Neural cell (in vitro differentiated cells): ENCODE results near the gene KRT28.

Experiments used
- EZH2 ChIP-seq: fragments of 200-600, 300-800 bp; shearing (Covaris generic), sonication (generic); IDR thresholded peaks from 2 replicates; pipeline ENCODE4 v1.6.1; 2014; ENCODE audit warnings: antibody characterized with exemption, low read length, borderline replicate concordance, mild to moderate bottlenecking; ENCODE audit not compliant: insufficient read depth, poor library complexity, severe bottlenecking
- MXI1 ChIP-seq: fragments of 450-650 bp; conservative IDR thresholded peaks from 2 replicates; pipeline ENCODE4 v1.6.1; 2014; ENCODE audit warnings: antibody characterized with exemption, mild to moderate bottlenecking; ENCODE audit not compliant: poor library complexity, severe bottlenecking
- TAF1 ChIP-seq: IDR thresholded peaks from 2 replicates; pipeline ENCODE4 v1.6.1; 2012; ENCODE audit warnings: low read depth
- TF ChIP-seq, protein P1 (sequence below): fragments of 450-650 bp; IDR thresholded peaks from 2 replicates; pipeline ENCODE4 v1.5.1; 2014; ENCODE audit warnings: antibody characterized with exemption, mild to moderate bottlenecking, moderate library complexity; ENCODE audit not compliant: poor library complexity, severe bottlenecking

DNA sequence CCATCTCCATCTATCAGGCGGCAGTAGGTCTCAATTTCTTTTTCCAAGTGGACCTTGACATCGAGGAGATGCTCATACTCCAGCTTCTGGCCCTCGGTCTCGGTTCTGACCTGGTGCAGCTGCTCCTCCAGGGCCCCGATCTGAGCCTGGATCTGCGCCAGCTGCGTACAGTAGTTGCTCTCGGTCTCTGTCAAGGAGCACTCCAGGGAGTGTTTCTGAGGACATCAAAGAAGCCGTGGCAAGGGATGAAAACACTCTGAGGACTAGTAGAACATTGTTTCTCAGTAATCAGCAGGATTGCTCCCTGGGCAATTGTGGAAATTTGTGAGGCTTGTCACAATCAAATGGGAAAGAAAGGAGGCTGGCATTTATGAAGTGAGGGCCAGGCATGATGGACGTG lies 5.9 kb downstream of the KRT28 start:
- TF ChIP-seq, protein P1, sequence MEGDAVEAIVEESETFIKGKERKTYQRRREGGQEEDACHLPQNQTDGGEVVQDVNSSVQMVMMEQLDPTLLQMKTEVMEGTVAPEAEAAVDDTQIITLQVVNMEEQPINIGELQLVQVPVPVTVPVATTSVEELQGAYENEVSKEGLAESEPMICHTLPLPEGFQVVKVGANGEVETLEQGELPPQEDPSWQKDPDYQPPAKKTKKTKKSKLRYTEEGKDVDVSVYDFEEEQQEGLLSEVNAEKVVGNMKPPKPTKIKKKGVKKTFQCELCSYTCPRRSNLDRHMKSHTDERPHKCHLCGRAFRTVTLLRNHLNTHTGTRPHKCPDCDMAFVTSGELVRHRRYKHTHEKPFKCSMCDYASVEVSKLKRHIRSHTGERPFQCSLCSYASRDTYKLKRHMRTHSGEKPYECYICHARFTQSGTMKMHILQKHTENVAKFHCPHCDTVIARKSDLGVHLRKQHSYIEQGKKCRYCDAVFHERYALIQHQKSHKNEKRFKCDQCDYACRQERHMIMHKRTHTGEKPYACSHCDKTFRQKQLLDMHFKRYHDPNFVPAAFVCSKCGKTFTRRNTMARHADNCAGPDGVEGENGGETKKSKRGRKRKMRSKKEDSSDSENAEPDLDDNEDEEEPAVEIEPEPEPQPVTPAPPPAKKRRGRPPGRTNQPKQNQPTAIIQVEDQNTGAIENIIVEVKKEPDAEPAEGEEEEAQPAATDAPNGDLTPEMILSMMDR = no peak
- TF ChIP-seq TAF1 (no peak), MXI1 (no peak), EZH2 (no peak)
